ACC112 (cell line): ENCODE results near the gene EDA2R.

Source experiments
- H2AFZ ChIP-seq: fragments of 200-600 bp; sonication (generic); one replicate; pipeline ENCODE4 v1.6.0; 2017; ENCODE audit warnings: antibody characterized with exemption, low read length; ENCODE audit not compliant: unreplicated experiment
- H3K27ac ChIP-seq: fragments of 200-600 bp; sonication (generic); 2 replicates; pipeline ENCODE4 v1.5.1; 2014; ENCODE audit warnings: low read depth, mild to moderate bottlenecking, antibody characterized with exemption, low read length, moderate library complexity
- H3K27me3 ChIP-seq: fragments of 200-600 bp; sonication (generic); 2 replicates; pipeline ENCODE4 v1.6.1; 2014; ENCODE audit warnings: mild to moderate bottlenecking, antibody characterized with exemption, low read length, moderate library complexity, mixed read lengths; ENCODE audit not compliant: insufficient read depth
- H3K36me3 ChIP-seq: fragments of 200-600 bp; sonication (generic); 2 replicates; pipeline ENCODE4 v1.6.1; 2016; ENCODE audit warnings: mild to moderate bottlenecking, antibody characterized with exemption, low read length, moderate library complexity, mixed read lengths; ENCODE audit not compliant: insufficient read depth
- H3K4me1 ChIP-seq: fragments of 200-600 bp; sonication (generic); one replicate; pipeline ENCODE4 v1.6.1; 2016; ENCODE audit warnings: low read length, mixed read lengths; ENCODE audit not compliant: insufficient read depth, unreplicated experiment, control insufficient read depth
- H3K4me3 ChIP-seq: fragments of 200-600 bp; sonication (generic); 2 replicates; pipeline ENCODE4 v1.5.1; 2014; ENCODE audit warnings: mild to moderate bottlenecking, low read depth, low read length
- H3K79me2 ChIP-seq: fragments of 200-600 bp; sonication (generic); one replicate; pipeline ENCODE4 v1.6.0; 2016; ENCODE audit warnings: low read length; ENCODE audit not compliant: control insufficient read depth, unreplicated experiment, insufficient read depth

The EDA2R gene

GRCh38 chrX:66635360-66635759 is 3.5 kb downstream of the EDA2R start:
- H2AFZ ChIP-seq = no peak overlapping the region
- H3K4me3 ChIP-seq = peak overlapping the region; percentile 56
- peaks cover 24% of the 10 kb centered on the region for H3K79me2 ChIP-seq
- no peaks in the 10 kb centered on the region for H3K27me3 ChIP-seq
- H3K36me3 ChIP-seq = no peaks in the 10 kb centered on the region
- H3K27ac ChIP-seq = peak overlapping the region; percentile 99
- peaks cover 33% of the 10 kb centered on the region for H3K4me1 ChIP-seq

- Histone ChIP-seq H3K27ac (peak overlapping the region; percentile 99), H2AFZ (no peak overlapping the region), H3K36me3 (no peaks in the 10 kb centered on the region), H3K27me3 (no peaks in the 10 kb centered on the region), H3K4me1 (peaks cover 29% of the 10 kb centered on the region), H3K79me2 (peaks cover 30% of the 10 kb centered on the region), H3K4me3 (peak overlapping the region; percentile 56)
Measured at GRCh38 chrX:66634272-66634671, 4.6 kb downstream of the EDA2R start.

GRCh38 chrX:66633541-66633940 is 5.3 kb downstream of the EDA2R start:
- H3K79me2 ChIP-seq = peaks cover 38% of the 10 kb centered on the region
- H3K27me3 ChIP-seq = no peaks in the 10 kb centered on the region
- peak overlapping the region; percentile 99 for H3K27ac ChIP-seq
- peak overlapping the region; percentile 56 for H3K4me3 ChIP-seq
- no peak overlapping the region for H2AFZ ChIP-seq
- peaks cover 29% of the 10 kb centered on the region for H3K4me1 ChIP-seq
- no peaks in the 10 kb centered on the region for H3K36me3 ChIP-seq

- H3K4me3 ChIP-seq = peak overlapping the region; percentile 56
- H3K27me3 ChIP-seq = no peaks in the 10 kb centered on the region
- H2AFZ ChIP-seq = no peak overlapping the region
- H3K4me1 ChIP-seq = peaks cover 29% of the 10 kb centered on the region
- no peaks in the 10 kb centered on the region for H3K36me3 ChIP-seq
- H3K79me2 ChIP-seq = peaks cover 41% of the 10 kb centered on the region
- peak overlapping the region; percentile 99 for H3K27ac ChIP-seq
Measured at GRCh38 chrX:66632981-66633380, 5.9 kb downstream of the EDA2R start.

GRCh38 chrX:66632473-66632872 is 6.4 kb downstream of the EDA2R start:
- peaks cover 29% of the 10 kb centered on the region for H3K4me1 ChIP-seq
- peak overlapping the region; percentile 99 for H3K27ac ChIP-seq
- peaks cover 46% of the 10 kb centered on the region for H3K79me2 ChIP-seq

GRCh38 chrX:66625525-66625924 is 13.4 kb downstream of the EDA2R start:
- H2AFZ ChIP-seq = no peak overlapping the region

More at GRCh38 chrX:66632473-66632872, 6.4 kb downstream of the EDA2R start:
- H3K36me3 ChIP-seq = no peaks in the 10 kb centered on the region
- H2AFZ ChIP-seq = no peak overlapping the region
- H3K27me3 ChIP-seq = no peaks in the 10 kb centered on the region
- peak overlapping the region; percentile 56 for H3K4me3 ChIP-seq

GRCh38 chrX:66622209-66622608 is 16.7 kb downstream of the EDA2R start:
- H3K27ac ChIP-seq = no peak overlapping the region
- H3K4me3 ChIP-seq = no peak overlapping the region
- H3K79me2 ChIP-seq = peaks cover 19% of the 10 kb centered on the region
- H3K4me1 ChIP-seq = no peaks in the 10 kb centered on the region
- H3K27me3 ChIP-seq = no peaks in the 10 kb centered on the region
- no peaks in the 10 kb centered on the region for H3K36me3 ChIP-seq
- H2AFZ ChIP-seq = no peak overlapping the region

More at GRCh38 chrX:66625525-66625924, 13.4 kb downstream of the EDA2R start:
- H3K79me2 ChIP-seq = peaks cover 45% of the 10 kb centered on the region
- H3K4me3 ChIP-seq = no peak overlapping the region
- no peaks in the 10 kb centered on the region for H3K27me3 ChIP-seq
- H3K4me1 ChIP-seq = no peaks in the 10 kb centered on the region
- H3K27ac ChIP-seq = no peak overlapping the region
- H3K36me3 ChIP-seq = no peaks in the 10 kb centered on the region

GRCh38 chrX:66616944-66617343 is 21.9 kb downstream of the EDA2R start:
- Histone ChIP-seq H3K27ac (no peak overlapping the region), H3K4me3 (no peak overlapping the region), H2AFZ (no peak overlapping the region), H3K79me2 (no peaks in the 10 kb centered on the region), H3K36me3 (no peaks in the 10 kb centered on the region), H3K27me3 (no peaks in the 10 kb centered on the region), H3K4me1 (no peaks in the 10 kb centered on the region)

- H3K79me2 ChIP-seq = no peaks in the 10 kb centered on the region
- H3K27me3 ChIP-seq = no peaks in the 10 kb centered on the region
- no peak overlapping the region for H3K4me3 ChIP-seq
- H3K27ac ChIP-seq = no peak overlapping the region
- no peak overlapping the region for H2AFZ ChIP-seq
- no peaks in the 10 kb centered on the region for H3K4me1 ChIP-seq
- H3K36me3 ChIP-seq = peaks cover 4% of the 10 kb centered on the region; the same call in 1 of the 2 replicates
Measured at GRCh38 chrX:66602381-66602938, 36.4 kb downstream of the EDA2R start.

GRCh38 chrX:66601522-66601921 is 37.4 kb downstream of the EDA2R start:
- H3K79me2 ChIP-seq = no peaks in the 10 kb centered on the region
- H3K4me3 ChIP-seq = no peak overlapping the region
- H3K36me3 ChIP-seq = peaks cover 4% of the 10 kb centered on the region; the same call in 1 of the 2 replicates
- H3K27me3 ChIP-seq = no peaks in the 10 kb centered on the region
- no peaks in the 10 kb centered on the region for H3K4me1 ChIP-seq
- no peak overlapping the region for H2AFZ ChIP-seq
- no peak overlapping the region for H3K27ac ChIP-seq

GRCh38 chrX:66579219-66579618 is 59.7 kb downstream of the EDA2R start:
- H3K4me3 ChIP-seq = no peak overlapping the region
- H2AFZ ChIP-seq = no peak overlapping the region
- H3K36me3 ChIP-seq = no peaks in the 10 kb centered on the region
- no peaks in the 10 kb centered on the region for H3K27me3 ChIP-seq
- no peaks in the 10 kb centered on the region for H3K79me2 ChIP-seq
- H3K27ac ChIP-seq = no peak overlapping the region
- H3K4me1 ChIP-seq = no peaks in the 10 kb centered on the region
